Astrocyte (in vitro differentiated cells and primary cell): ENCODE results near the gene GPBAR1.

Experiments
- CTCF ChIP-seq: IDR thresholded peaks from 2 replicates; pipeline ENCODE4 v1.5.1; 2011; ENCODE audit warnings: low read depth, mild to moderate bottlenecking, inconsistent platforms, low read length, moderate library complexity; ENCODE audit not compliant: insufficient read depth
- EZH2 ChIP-seq: IDR thresholded peaks from 2 replicates; pipeline ENCODE4 v1.6.1; 2012; ENCODE audit warnings: mild to moderate bottlenecking, low read length, inconsistent platforms; ENCODE audit not compliant: insufficient read depth

DNA sequence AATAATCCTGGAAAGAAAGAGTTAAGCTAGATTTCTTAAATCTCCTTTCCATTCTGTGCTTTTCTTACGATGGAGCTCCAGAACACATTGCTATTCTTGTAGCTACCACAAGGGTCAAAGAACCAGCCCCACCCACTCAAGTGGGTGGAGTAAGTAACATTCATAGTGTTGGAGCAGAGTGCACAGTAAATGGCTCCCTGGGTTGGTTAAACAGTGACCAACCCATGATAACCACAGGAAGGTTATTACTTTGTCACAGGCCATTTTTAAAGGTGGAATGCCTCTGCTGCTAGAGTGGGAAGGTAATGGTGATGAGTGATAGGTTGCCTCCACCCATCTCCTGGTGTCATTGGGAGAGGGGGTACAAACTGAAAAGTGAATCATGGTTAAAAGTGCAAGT lies 29.9 kb upstream of the GPBAR1 start:
- TF ChIP-seq CTCF, result no peak
- no peak for TF ChIP-seq EZH2
